MM.1S (cell line): ENCODE results near the gene TMEM134.

ENCODE experiments used
- DNase-seq: peaks from one replicate; pipeline ENCODE4 v3.0.0-alpha.2; 2015
- H2AFZ ChIP-seq: fragments of 300-600 bp; sonication (generic); 2 replicates; pipeline ENCODE4 v1.6.0; 2016; ENCODE audit warnings: antibody characterized with exemption, low read length
- H3F3A ChIP-seq: fragments of 300-600 bp; sonication (generic); 2 replicates; pipeline ENCODE4 v1.6.1; 2016; ENCODE audit warnings: mild to moderate bottlenecking, antibody characterized with exemption, low read length, moderate library complexity, mixed read lengths; ENCODE audit not compliant: insufficient read depth
- H3K27ac ChIP-seq: fragments of 300-600 bp; sonication (generic); 2 replicates; pipeline ENCODE4 v1.5.1; 2016; ENCODE audit warnings: mild to moderate bottlenecking, low read length
- H3K27me3 ChIP-seq: fragments of 300-600 bp; sonication (generic); replicated peaks from 2 replicates; pipeline ENCODE4 v1.6.0; 2016; ENCODE audit warnings: low read length; ENCODE audit not compliant: insufficient read depth
- H3K36me3 ChIP-seq: fragments of 300-600 bp; sonication (generic); replicated peaks from 2 replicates; pipeline ENCODE4 v1.6.1; 2016; ENCODE audit warnings: mild to moderate bottlenecking, low read length, mixed read lengths; ENCODE audit not compliant: insufficient read depth
- H3K4me1 ChIP-seq: fragments of 300-600 bp; sonication (generic); 2 replicates; pipeline ENCODE4 v1.6.1; 2016; ENCODE audit warnings: low read length, mixed read lengths
- H3K4me2 ChIP-seq: fragments of 300-600 bp; sonication (generic); 2 replicates; pipeline ENCODE4 v1.6.0; 2016; ENCODE audit warnings: low read depth, low read length
- H3K4me3 ChIP-seq: fragments of 300-600 bp; sonication (generic); 2 replicates; pipeline ENCODE4 v1.5.1; 2016; ENCODE audit warnings: low read length, mixed read lengths
- H3K79me2 ChIP-seq: fragments of 300-600 bp; sonication (generic); 2 replicates; pipeline ENCODE4 v1.6.1; 2016; ENCODE audit warnings: mixed run types, low read length, mixed read lengths
- H3K9ac ChIP-seq: fragments of 300-600 bp; sonication (generic); 2 replicates; pipeline ENCODE4 v1.6.1; 2016; ENCODE audit warnings: low read length, mixed read lengths
- H3K9me2 ChIP-seq: fragments of 300-600 bp; sonication (generic); replicated peaks from 2 replicates; pipeline ENCODE4 v1.6.1; 2016; ENCODE audit warnings: mild to moderate bottlenecking, low read length, mixed read lengths; ENCODE audit not compliant: insufficient read depth
- H3K9me3 ChIP-seq: fragments of 300-600 bp; sonication (generic); replicated peaks from 2 replicates; pipeline ENCODE4 v1.6.1; 2016; ENCODE audit warnings: mild to moderate bottlenecking, low read length, mixed read lengths; ENCODE audit not compliant: insufficient read depth
- H4K20me1 ChIP-seq: fragments of 300-600 bp; sonication (generic); 2 replicates; pipeline ENCODE4 v1.6.1; 2016; ENCODE audit warnings: mild to moderate bottlenecking, low read length, moderate library complexity, mixed read lengths; ENCODE audit not compliant: insufficient read depth
- CTCF ChIP-seq: fragments of 300-600 bp; sonication (generic); IDR thresholded peaks from 2 replicates; pipeline ENCODE4 v1.5.1; 2016; ENCODE audit warnings: antibody characterized with exemption, low read length, mixed read lengths
- EZH2 ChIP-seq: fragments of 300-600 bp; sonication (generic); optimal IDR thresholded peaks from 2 replicates; pipeline ENCODE3; 2017; ENCODE audit warnings: low read depth, mild to moderate bottlenecking, antibody characterized with exemption, low read length, mixed read lengths
- EZH2phosphoT487 ChIP-seq: fragments of 300-600 bp; sonication (generic); IDR thresholded peaks from 2 replicates; pipeline ENCODE4 v1.6.1; 2018; ENCODE audit warnings: antibody characterized with exemption, low read length

TMEM134 gene

DNA sequence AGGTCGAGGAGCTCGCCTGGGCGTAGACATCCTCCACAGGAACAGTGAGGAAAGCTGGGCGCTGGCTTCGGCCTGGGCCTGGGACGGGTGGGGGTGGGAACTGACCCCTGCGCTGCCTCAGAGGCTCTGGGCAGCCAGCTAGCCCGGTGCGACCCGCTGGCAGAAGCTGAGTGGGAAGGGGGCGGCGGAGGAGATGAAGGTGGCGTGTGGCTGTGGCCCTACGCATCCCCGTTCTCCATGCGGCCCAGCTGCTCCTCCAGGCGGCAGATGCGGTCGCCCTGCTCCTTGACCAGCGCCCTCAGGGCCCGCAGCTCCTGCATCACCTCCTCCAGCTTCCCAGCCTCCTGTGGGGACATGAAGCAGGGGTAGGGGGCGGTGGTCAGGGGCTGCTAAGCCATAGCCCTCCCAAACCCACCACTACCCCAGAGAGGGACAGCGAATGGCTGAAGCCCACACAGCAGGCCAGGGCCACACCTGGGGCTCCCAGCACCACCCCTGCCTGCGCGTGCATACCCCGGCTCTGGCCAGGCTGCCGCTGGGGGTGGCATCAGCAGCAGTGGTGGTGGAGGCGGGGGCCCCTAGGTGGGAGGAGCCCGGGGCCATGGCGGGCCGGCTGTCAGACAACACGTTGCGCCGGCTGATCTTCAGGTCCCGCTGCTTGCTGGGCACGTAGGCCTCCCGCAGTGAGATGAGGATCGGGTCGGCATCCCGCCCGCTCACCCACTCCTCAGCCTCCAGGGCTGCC, 30.7 kb downstream of the TMEM134 start:
- no peak overlapping the region for H3K4me2 ChIP-seq
- no peak for DNase-seq
- H3K4me3 ChIP-seq = no peak overlapping the region
- no peaks in the 10 kb centered on the region for H3K9me2 ChIP-seq
- no peak overlapping the region for H3K9ac ChIP-seq
- no peak for TF ChIP-seq EZH2
- TF ChIP-seq EZH2phosphoT487 = no peak
- TF ChIP-seq CTCF = no peak
- no peaks in the 10 kb centered on the region for H3K36me3 ChIP-seq
- H2AFZ ChIP-seq = no peak overlapping the region
- H3K27me3 ChIP-seq = no peaks in the 10 kb centered on the region
- no peaks in the 10 kb centered on the region for H3K9me3 ChIP-seq
- H3K4me1 ChIP-seq = no peaks in the 10 kb centered on the region
- H3K27ac ChIP-seq = no peak overlapping the region
- H3F3A ChIP-seq = no peaks in the 10 kb centered on the region
- H3K79me2 ChIP-seq = no peaks in the 10 kb centered on the region
- H4K20me1 ChIP-seq = no peaks in the 10 kb centered on the region

GRCh38 chr11:67437809-67438157, 31.3 kb downstream of the TMEM134 start:
- H3K9me2 ChIP-seq = no peaks in the 10 kb centered on the region
- H3K9me3 ChIP-seq = no peaks in the 10 kb centered on the region
- DNase-seq = no peak
- H3K4me2 ChIP-seq = no peak overlapping the region
- H3K27ac ChIP-seq = no peak overlapping the region
- H2AFZ ChIP-seq = no peak overlapping the region
- H3K4me3 ChIP-seq = no peak overlapping the region
- H3K79me2 ChIP-seq = no peaks in the 10 kb centered on the region
- no peak overlapping the region for H3K9ac ChIP-seq
- H3K36me3 ChIP-seq = no peaks in the 10 kb centered on the region; the same call in 1 of the 2 replicates
- no peaks in the 10 kb centered on the region for H3F3A ChIP-seq
- no peaks in the 10 kb centered on the region for H3K4me1 ChIP-seq
- H3K27me3 ChIP-seq = no peaks in the 10 kb centered on the region
- no peak for TF ChIP-seq CTCF
- no peak for TF ChIP-seq EZH2phosphoT487
- no peak for TF ChIP-seq EZH2
- no peaks in the 10 kb centered on the region for H4K20me1 ChIP-seq

DNA sequence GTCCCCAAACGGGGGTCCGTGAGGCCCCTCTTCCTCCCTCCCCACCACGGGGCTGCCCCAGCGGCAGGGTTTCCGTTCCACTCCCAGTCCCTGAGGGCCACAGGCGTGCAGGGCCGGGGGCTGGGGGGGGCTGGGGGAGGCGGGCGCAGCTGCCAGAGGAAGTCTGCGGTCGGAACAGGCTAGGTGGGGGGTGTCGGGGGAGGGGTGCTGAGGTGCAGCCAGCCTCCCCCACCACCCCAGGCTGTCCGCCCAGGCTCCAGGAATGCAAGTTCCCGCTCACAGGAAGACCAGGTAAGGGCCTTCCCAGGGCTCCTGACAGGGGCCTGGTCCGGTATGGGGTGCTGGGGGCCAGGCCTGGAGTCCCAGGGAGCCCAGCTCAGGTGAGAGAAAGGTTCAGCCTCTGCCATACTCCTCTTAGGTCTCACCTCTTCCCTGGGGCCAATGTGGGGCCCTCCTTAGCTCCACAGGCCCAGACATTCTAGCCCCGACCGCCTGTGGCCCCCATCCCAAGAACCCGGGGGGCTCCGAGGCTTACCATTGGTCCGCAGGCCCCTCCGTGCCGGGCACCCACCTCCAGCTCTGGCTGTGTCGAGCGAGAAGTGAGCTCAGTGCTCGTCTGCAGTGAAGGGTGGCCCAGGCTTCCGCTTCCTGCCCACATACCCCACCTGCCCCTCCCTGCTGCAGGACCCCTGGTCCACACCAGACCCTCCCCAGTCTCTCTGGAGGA, 31.8 kb downstream of the TMEM134 start, which contains the start of gene PTPRCAP:
Gene PTPRCAP, minus strand, starts transcription at position 601 of the 727 bp plus-strand sequence. Its CDS starts 63 bp downstream, at position 538.
- H3K9me2 ChIP-seq = no peaks in the 10 kb centered on the region
- H4K20me1 ChIP-seq = no peaks in the 10 kb centered on the region
- H3K9me3 ChIP-seq = no peaks in the 10 kb centered on the region
- DNase-seq = no peak
- H3K4me3 ChIP-seq = no peak within 1 kb of the TSS
- no peaks in the 10 kb centered on the region; the same call in 1 of the 2 replicates for H3K36me3 ChIP-seq
- H3K4me1 ChIP-seq = no peaks in the 10 kb centered on the region
- H3K4me2 ChIP-seq = no peak within 1 kb of the TSS
- no peaks in the 10 kb centered on the region for H3K79me2 ChIP-seq
- no peak within 1 kb of the TSS for H3K9ac ChIP-seq
- H3K27me3 ChIP-seq = no peaks in the 10 kb centered on the region
- no peak within 1 kb of the TSS for H3K27ac ChIP-seq
- H3F3A ChIP-seq = no peaks in the 10 kb centered on the region
- H2AFZ ChIP-seq = no peak within 1 kb of the TSS
- TF ChIP-seq CTCF (no peak), EZH2phosphoT487 (no peak), EZH2 (no peak)
